ENCODE measurements around the gene AIMP2. TPM values are rescaled to one million over a fixed set of nuclear protein-coding genes. Genes with fewer than 3 reads are reported as not detected.
"Not testable (repeated sequence)": the region's sequence is repeated elsewhere in the genome, so short reads cannot be mapped to it uniquely, and the experiment has no call there.

AIMP2 gene
- total RNA-seq, 4 donors from 2014 or later = 34.7 to 61.4 (median 50.3) TPM

DNA sequence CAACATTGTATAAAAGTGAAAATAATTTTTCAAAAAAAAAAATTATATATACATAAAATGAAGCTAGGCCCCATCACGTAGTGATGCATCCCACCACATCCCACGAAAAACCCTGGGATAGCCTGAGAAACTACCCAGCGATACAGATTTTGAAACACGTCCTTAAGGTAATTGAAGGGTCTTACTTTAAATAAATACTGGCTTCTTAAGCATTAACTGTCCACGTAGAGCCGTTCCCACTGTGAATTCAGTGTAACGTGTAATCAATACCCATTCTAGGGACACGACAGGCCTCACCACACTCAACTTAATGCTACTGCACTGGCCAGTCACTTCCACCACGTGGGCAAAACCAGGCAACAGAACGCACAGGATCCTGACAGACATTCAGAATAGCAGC is 26.1 kb downstream of the AIMP2 start:
- Histone ChIP-seq H3K36me3 (peaks cover 10 to 100% (median 36%) of the 10 kb centered on the region in 3 donors), H3K4me1 (no peaks in the 10 kb centered on the region), H3K4me3 (no peak overlapping the region), H3K27ac (no peak overlapping the region), H3K27me3 (no peaks in the 10 kb centered on the region), H3K9me3 (no peaks in the 10 kb centered on the region)
- intact Hi-C loops (cut with DNase I) = no loop called here
- DNase-seq = no peak
- WGBS, 2 donors = 92 to 93% methylated on average over 9 to 10 of the region's 10 CpGs
- TF ChIP-seq POLR2A (IDR thresholded peaks at IDR 0.05) (no peak), CTCF (IDR thresholded peaks at IDR 0.05) (no peak)

- no peaks in the 10 kb centered on the region for H3K9me3 ChIP-seq
- H3K27me3 ChIP-seq = no peaks in the 10 kb centered on the region
- no peak overlapping the region for H3K27ac ChIP-seq
- intact Hi-C loops (cut with DNase I) = no loop called here
- no peak for DNase-seq
- no peak overlapping the region for H3K4me3 ChIP-seq
- no peaks in the 10 kb centered on the region for H3K4me1 ChIP-seq
- WGBS, 2 donors = 85 to 89% methylated on average over 9 of the region's 13 CpGs
- H3K36me3 ChIP-seq = peaks cover 15 to 100% (median 39%) of the 10 kb centered on the region in 3 donors
- no peak for TF ChIP-seq CTCF (IDR thresholded peaks at IDR 0.05)
- no peak for TF ChIP-seq POLR2A (IDR thresholded peaks at IDR 0.05)
Observed at GRCh38 chr7:6035686-6036085, 26.6 kb downstream of the AIMP2 start.

DNA sequence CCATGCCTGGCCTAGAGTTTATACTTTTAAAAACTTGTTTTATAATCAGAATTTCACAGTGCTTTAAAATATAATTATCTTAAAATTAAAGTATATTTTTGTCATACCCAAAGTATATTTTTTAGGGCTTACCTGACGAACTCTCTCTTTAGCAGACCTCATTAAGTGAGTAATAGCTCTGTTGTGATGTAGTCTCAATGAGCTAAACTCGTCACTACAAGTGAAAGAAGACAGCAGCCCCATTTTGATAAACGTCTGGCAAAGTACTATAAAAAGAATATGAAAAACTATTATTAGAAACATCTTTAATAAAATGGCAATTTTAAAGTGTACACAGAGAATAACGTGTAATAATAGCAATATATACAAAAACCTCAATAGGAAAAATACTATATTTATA is 40.7 kb downstream of the AIMP2 start:
- Histone ChIP-seq H3K9me3 (no peaks in the 10 kb centered on the region), H3K4me1 (no peaks in the 10 kb centered on the region), H3K4me3 (no peak overlapping the region), H3K27me3 (no peaks in the 10 kb centered on the region), H3K36me3 (peaks cover 0 to 100% (median 27%) of the 10 kb centered on the region in 3 donors), H3K27ac (no peak overlapping the region)
- intact Hi-C loops (cut with DNase I) = no loop called here
- no peak for TF ChIP-seq CTCF (IDR thresholded peaks at IDR 0.05)
- no peak for TF ChIP-seq POLR2A (IDR thresholded peaks at IDR 0.05)
- no peak for DNase-seq
- 67 to 69% methylated on average over 4 of the region's 4 CpGs for WGBS, 2 donors

GRCh38 chr7:6051185-6051584 is 42.1 kb downstream of the AIMP2 start:
- H3K4me1 ChIP-seq; intact Hi-C loops (cut with DNase I); H3K4me3 ChIP-seq; DNase-seq; H3K9me3 ChIP-seq; H3K27me3 ChIP-seq; H3K27ac ChIP-seq: not testable (repeated sequence)
- peaks cover 0 to 89% (median 20%) of the 10 kb centered on the region in 3 donors for H3K36me3 ChIP-seq
- 95 to 99% methylated on average over 9 of the region's 9 CpGs for WGBS, 2 donors

- 64 to 71% methylated on average over 1 of the region's 1 CpG for WGBS, 2 donors
- H3K27me3 ChIP-seq = no peaks in the 10 kb centered on the region
- TF ChIP-seq CTCF (IDR thresholded peaks at IDR 0.05) (no peak), POLR2A (IDR thresholded peaks at IDR 0.05) (no peak)
- DNase-seq = no peak
- peaks cover 0 to 34% (median 6%) of the 10 kb centered on the region in 3 donors for H3K36me3 ChIP-seq
- intact Hi-C loops (cut with DNase I) = no loop called here
- no peaks in the 10 kb centered on the region for H3K9me3 ChIP-seq
- no peak overlapping the region for H3K27ac ChIP-seq
- H3K4me3 ChIP-seq = no peak overlapping the region
- peaks cover 7 to 38% (median 11%) of the 10 kb centered on the region in 3 donors for H3K4me1 ChIP-seq
Observed at GRCh38 chr7:6056616-6057015, 47.5 kb downstream of the AIMP2 start.

Data from esophagus squamous epithelium (tissue), 5 donors.